GM12865 (cell line): ENCODE measurements around the gene CAB39.

ENCODE experiments used
- DNase-seq: peaks from one replicate; pipeline ENCODE4 v3.0.0; 2010; ENCODE audit warnings: low read depth
- H3K4me3 ChIP-seq: 2 replicates; pipeline ENCODE4 v1.5.1; 2011; ENCODE audit warnings: mild to moderate bottlenecking, low read depth, low read length, control low read depth
- TF ChIP-seq, protein P1 (sequence below): IDR thresholded peaks from 2 replicates; pipeline ENCODE4 v1.5.1; 2011; ENCODE audit warnings: low read length, control low read depth, low read depth, inconsistent platforms; ENCODE audit not compliant: insufficient read depth; ENCODE audit errors: missing control alignments

Gene CAB39

GRCh38 chr2:230674966-230675672, 37.5 kb upstream of the CAB39 start:
- no peak for DNase-seq
- TF ChIP-seq, protein P1, sequence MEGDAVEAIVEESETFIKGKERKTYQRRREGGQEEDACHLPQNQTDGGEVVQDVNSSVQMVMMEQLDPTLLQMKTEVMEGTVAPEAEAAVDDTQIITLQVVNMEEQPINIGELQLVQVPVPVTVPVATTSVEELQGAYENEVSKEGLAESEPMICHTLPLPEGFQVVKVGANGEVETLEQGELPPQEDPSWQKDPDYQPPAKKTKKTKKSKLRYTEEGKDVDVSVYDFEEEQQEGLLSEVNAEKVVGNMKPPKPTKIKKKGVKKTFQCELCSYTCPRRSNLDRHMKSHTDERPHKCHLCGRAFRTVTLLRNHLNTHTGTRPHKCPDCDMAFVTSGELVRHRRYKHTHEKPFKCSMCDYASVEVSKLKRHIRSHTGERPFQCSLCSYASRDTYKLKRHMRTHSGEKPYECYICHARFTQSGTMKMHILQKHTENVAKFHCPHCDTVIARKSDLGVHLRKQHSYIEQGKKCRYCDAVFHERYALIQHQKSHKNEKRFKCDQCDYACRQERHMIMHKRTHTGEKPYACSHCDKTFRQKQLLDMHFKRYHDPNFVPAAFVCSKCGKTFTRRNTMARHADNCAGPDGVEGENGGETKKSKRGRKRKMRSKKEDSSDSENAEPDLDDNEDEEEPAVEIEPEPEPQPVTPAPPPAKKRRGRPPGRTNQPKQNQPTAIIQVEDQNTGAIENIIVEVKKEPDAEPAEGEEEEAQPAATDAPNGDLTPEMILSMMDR = no peak

DNA sequence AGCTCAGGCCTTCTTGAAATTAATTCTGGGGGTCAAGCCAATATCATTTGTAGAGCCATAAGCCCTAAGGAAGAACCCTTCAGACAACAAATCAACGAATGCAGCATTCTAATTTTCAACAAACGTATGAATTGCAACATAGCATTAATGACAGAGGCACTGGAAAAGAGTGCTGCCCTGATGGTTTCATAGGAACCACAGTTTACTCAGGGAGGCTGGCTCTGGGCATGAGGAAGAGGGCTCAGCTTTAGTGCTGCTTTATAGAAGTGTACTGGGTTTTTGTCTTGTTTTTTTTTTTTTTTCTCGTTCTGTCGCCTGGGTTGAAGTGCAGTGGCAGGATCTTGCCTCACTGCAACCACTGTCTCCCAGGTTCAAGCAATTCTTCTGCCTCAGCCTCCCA, 36.1 kb upstream of the CAB39 start:
- DNase-seq = no peak
- TF ChIP-seq, protein P1 = no peak
- no peak overlapping the region for H3K4me3 ChIP-seq

More at GRCh38 chr2:230674966-230675672, 37.5 kb upstream of the CAB39 start:
- no peak overlapping the region for H3K4me3 ChIP-seq

GRCh38 chr2:230677201-230677946, 35.3 kb upstream of the CAB39 start:
- no peak overlapping the region for H3K4me3 ChIP-seq
- TF ChIP-seq, protein P1 = no peak
- DNase-seq = no peak

GRCh38 chr2:230678018-230678417, 34.6 kb upstream of the CAB39 start:
- DNase-seq = no peak
- TF ChIP-seq, protein P1 = no peak
- no peak overlapping the region for H3K4me3 ChIP-seq

- no peak for DNase-seq
- TF ChIP-seq, protein P1 = no peak
- no peak overlapping the region for H3K4me3 ChIP-seq
Observed at GRCh38 chr2:230678451-230678850, 34.2 kb upstream of the CAB39 start.

DNA sequence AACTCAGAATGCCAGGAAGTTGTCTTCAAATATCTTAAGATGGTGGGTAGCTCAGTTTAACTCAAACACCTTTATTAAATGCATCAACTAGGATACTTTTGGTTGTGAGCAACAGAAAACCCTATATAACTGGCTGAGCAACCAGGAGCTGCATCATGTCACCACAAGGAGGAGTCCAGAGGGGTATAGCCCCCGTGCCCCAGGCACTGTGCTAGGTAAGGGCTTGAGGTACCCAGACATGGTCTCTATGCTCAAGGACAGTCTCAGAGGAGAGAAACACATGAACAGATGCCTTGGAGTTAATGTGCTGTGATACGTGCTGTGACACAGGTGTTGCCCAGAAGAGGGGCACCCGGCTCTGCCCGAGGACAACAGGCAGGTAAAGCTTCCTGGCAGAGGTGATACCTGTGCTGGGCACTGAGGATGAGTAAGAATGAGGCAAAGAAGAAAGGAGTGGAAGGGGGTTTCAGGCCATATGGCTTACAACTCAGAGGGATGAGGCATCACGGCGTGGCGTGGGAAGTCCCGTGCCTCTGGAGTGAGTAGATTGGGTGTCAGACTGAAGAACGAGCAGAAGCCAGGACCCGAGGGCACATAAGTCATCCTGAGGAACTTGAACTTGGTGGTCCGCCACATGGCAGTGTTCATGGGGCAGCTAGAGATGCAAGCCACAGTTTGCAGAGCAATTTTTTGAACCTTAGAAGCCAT, 32.0 kb upstream of the CAB39 start:
- TF ChIP-seq, protein P1 = peak; percentile 6
- no peak for DNase-seq
- H3K4me3 ChIP-seq = no peak overlapping the region
